Limb (tissue), 2 donors: ENCODE results near the gene FBXL17.
"Not testable (repeated sequence)": the region's sequence is repeated elsewhere in the genome, so short reads cannot be mapped to it uniquely, and the experiment has no call there.

ENCODE experiments used
- DNase-seq, 2 donors: peaks; one replicate each; pipeline ENCODE4 v3.0.0-alpha.2; 2016; ENCODE audit errors: extremely low spot score in 2 of 2

Gene FBXL17

DNA sequence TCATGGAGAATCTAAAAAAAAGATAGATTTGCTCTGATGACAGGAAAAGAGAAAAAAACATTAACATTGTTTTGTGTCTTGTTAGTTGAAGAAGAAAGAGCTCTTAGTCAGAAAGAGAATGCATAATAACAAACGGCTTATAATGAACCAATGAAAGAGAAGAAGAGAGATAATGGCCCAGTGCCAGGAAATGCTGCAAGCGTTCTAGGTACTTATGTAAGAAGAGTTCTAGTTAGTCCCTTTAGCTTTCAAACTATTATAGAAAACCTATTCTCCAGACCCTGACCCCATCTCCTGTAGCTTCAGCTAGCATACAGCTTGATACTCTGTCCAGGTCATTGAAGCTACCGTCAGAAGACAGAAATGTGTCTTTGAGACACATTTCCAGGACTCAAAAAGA, 70.2 kb downstream of the FBXL17 start:
- DNase-seq: no peak

DNA sequence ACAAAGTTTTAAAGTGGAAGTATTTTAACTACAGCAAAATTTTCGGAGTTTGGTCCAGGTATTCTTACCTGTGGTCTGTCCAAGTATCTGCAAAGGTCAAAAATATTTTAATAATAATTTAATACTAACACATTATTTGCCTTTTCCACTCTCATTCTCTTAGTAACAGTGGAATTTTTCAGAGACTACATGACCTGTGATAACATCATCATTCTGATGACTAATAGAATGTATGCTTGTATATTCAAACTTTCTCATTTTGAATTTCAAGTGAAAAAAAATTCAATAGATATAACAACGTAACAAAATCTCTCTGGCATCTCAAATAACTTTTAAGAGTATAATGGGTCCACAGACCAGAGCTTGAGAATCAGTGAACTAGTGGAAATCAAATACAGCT, 78.3 kb downstream of the FBXL17 start:
- no peak for DNase-seq

DNA sequence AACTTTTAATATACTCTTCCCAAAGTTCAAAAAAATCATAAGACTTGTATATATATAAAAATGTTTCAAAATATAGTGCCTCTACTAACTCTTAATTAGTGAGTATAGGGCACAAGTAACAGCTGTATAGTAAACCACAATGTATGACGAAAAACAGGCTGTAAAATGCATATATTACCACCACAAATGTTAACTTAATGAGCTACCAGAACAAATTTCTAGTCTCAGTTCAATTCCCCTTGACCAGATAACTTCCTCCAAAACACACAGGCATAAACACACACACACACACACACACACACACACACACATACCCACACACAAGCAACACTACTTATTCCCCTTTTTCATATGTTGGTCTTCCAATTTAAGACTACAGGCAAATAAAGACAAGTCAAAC, 78.8 kb downstream of the FBXL17 start:
- DNase-seq: no peak

DNA sequence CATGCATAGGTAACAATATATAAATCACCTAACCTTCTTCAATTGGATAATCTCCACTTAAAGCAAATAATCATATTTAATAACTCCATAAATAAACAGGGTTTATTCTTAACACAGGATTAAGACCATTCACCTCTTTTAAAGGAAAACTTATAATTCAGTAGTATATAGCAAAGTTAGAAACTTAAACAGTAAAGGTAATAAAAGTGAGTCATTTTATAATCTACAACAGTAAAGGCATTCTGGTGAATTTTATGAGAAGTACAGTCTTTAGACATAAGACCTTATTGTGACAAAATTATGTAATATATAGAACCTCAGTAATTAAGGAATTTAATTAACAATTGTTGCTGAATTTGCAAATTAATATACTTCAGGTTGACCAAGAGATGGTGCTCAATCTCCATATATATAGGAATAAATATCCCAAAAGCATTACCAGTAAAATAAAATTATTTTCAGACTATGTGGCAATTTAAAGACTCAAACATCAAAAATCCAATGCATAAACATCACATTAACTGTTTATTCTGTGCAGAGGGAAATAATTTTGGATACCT, 84.8 kb downstream of the FBXL17 start:
- DNase-seq: no peak

DNA sequence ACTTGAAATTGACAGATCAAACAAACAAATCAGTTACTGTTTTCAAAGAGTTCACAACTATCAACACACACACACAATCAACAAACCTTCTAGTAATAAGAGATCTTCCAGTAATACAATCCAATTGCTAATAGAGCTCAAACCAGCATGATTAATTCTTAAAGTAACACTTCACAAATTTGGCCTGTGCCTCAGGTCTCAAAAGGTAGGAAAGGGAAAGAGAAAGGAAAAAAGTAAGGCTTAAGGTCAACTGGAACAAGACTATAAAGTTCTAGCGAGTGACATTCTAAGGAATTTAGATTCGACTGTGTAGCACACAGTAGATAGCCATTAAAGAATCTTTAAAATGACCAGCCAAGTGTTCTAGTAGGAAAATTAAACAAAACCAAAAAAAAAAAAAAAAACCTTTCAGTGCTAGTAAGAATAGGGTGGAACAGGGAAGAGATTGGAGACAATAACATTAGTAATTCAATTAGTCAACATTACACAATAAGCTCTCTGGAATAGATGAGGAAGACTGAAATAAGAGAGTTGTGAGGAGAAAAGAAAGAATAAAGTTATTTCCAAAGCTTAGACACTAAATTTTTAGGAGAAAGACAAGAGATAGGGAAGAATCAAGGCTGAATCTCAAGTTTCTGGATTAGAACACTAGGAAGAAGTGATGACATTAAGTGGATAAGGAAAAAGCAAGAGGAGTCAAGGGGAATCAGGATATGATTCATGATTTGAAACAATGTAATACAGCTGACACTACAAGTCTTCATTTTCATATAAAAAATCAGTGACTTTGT, 86.1 kb downstream of the FBXL17 start:
- no peak for DNase-seq

DNA sequence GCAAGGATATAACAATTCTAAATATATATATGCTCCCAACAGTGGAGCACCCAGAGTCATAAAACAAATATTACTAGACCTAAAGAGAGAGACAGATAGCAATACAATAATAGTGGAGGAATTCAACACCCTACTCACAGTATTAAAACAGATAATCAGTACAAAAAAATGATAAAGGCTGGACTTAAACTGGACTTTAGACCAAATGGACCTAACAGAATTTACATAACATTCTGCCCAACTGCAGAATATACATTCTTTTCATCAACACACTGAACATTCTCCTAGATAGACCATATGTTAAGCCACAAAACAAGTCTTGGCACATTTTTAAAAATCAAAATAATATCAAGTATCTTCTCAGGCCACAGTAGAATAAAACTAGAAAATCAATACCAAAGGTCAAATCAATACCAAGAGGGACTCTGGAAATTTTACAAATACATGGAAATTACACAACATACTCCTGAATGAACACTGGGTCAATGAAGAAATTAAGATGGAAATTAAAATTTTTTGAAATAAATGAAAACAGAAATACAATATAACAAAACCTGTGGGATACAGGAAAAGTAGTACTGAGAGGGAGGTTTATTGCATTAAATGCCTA, 100.8 kb downstream of the FBXL17 start:
- DNase-seq: no peak

DNA sequence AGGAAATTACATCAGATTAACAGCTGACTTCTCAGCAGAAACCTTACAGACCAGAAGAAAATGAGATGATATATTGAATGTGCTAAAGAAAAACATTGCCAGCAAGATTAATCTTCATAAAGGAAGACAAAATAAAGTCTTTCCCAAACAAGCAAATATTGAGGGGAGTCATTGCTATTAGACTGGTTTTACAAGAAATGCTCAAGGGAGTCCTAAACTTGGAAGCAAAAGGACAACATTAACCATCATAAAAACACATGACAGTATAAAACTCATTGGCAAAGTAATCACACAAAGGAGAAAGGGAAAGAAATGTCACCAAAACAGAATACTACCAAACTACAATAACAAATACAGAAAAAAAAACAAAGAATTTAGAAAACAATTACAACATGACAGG, 101.7 kb downstream of the FBXL17 start:
- DNase-seq: no peak

DNA sequence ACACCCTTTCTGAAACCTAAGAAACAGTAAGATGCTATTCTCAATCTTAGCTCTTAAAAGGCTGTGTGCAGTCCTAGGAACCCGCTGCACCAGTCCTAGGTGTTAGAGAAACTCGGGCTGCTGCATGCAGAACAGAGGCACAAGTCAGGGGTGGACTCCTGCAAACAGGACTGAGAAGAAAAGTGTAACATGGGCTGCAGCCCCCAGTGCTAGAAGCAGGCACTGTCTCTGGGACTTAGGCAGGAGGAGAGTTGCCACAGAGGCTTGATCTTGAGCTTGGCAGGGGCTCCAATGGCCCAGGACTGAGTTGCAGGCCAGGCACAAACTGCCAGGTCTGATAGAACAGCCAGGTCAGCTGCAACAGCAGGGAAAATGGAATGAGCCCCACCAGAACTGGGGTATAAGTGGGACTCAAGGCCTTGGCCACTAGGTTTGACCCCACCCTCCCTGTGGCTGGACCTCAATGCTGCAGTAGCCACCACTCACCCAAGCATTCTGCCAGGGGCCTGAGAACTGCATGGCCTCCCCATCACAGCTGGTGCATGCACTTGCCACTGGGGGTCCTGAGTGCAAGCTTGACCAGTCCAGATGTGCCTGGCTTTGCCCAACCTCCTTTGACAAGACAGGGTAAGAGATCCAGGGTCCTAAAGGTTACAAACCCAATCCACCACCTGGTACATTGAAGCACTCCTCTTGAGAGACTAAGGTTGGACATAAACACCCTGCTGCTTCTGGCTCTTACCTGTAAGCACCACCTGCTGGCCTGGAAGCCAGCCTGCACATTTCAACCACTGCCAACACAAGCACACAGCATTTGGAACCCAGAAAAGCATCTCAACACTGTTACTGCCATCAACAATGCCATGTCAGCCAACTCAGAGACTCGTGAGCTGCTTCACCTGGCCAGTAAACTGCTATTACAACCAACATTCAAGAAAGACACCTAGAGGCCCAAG, 103.3 kb downstream of the FBXL17 start:
- no peak for DNase-seq

DNA sequence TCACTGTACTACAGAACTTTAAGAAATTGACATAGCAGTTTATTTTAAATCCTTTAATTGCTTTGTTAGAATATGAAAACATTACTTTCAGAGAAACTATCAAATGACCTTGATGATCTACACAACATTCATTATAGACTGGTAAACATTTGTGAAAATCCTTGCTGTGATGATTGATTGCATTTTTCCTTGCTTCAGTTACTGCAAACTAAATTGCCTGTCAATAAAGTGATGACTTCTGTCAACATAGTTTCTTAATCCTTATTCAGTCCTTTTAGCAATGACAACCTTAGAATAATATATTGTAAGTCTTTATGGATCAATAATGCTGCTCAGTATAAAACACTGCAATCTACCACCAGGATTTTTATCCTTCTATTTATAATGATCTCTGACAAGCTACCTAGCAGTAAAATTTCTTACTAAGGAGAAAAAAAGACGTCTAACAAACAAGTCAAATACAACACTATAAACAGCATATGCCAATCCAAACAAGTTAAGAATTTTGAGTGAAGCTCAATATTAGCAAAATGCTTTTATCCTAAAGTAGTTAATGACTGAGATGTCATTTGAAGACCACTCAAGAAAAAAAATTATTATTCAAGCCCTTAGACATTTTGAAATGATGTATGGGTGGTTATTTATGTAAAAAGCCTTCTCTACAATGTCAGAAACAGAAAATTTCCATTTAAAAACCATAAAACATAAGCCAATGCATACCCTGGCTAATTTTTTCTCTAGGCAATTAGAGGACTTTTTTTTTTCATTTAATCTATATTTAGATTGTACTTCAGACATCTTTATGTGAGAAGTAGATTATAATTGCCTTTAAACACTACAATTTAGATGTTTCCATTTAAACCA, 105.5 kb downstream of the FBXL17 start:
- DNase-seq: no peak

DNA sequence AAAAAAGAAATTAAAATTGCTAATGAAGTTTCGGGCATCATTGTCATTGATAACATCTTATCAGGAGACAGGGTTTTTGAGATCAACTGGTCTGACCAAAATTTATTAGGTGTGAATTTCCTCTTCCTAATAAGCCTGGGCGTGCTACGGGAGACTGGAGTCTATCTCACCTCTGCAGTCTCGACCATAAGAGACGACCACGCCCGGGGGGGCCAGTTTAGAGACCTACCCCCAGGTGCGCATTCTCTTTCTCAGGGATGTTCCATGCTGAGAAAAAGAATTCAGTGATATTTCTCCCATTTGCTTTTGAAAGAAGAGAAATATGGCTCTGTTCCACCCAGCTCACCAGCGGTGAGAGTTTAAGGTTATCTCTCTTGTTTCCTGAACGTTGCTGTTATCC, 107.8 kb downstream of the FBXL17 start:
- DNase-seq: not testable (repeated sequence)

DNA sequence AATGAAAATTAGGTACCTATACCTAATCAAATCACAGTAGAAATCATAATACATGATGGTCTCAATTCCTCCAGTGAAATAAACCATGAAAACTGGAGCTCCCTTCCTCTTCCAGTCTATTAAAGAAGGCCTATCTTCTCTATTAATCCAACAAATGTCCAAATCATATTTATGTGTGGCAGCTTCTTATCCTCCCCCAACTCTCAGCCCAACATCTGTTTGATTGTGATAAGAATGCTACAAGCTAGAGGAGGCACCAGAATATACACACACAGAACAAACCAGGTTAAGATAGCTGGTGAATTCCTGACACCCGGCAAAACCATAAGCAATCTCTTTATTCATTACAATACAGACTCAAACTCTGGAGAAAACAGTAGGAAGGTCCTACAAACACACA, 110.8 kb downstream of the FBXL17 start:
- DNase-seq: no peak

DNA sequence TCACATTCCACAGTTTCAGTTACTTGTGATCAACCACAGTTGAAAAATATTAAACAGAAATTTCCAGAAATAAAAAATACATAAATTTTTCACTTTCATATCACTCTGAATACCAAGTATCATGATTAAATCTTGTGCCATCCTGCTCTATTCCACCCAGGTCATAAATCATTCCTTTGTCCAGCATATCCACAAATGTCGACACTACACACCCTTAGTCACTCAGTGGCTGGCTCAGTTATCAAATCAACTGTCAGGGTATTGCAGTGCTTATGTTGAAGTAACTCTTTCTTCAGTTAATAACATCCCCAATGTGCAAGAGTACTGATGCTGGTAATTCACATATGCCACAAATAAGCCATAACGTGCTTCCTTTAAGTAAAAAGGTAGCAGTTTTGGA, 115.7 kb downstream of the FBXL17 start:
- DNase-seq: no peak

DNA sequence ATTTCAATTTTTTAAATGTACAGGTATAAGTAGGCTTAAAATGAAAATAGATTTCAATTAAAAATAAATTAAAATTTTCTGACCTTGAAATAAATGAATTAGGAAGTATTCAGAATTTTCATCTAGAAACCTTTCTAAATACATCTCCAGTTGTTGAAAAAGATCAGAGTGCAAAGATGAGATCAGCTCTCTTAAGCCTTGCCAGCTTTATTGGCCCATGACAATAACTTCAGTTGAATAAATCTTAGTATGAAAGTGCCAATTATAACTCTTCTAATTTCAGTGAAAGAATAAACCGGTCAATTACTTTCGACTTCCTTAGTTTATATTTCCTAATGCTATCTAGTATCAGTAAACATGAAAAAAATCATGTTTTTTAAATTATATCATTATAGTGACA, 117.4 kb downstream of the FBXL17 start:
- no peak for DNase-seq

DNA sequence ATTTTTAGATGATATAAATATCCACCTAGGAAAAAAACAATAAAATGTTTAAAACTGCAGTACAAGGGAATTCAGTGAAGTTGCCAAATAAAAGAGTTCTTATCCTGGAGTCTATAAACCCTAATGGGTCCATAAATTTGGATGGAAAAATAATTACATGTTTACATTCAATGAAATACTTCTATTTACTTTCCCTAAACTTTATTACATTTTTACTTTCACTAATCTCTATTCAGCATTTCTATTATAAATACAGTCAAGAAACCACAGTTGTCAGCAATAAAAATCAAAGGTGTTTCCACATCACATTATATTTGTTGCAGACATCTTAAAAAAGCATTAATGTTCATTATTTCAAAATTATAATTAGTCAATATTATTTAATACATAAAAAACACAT, 118.6 kb downstream of the FBXL17 start:
- no peak for DNase-seq

DNA sequence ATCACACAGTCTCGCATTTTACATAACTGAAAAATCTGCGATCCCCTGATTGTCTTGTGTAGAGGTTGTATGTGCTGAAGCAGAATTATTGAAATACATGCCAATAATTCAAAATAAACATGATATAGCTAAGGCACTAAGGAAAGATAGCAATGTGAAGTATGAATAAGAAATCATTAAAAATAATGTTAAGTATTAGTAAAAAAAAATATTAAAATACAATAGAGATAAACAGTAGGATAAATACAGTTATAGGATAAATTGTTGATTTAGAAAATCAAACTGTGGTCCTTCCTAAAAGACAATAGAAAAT, 121.1 kb downstream of the FBXL17 start:
- DNase-seq: no peak

DNA sequence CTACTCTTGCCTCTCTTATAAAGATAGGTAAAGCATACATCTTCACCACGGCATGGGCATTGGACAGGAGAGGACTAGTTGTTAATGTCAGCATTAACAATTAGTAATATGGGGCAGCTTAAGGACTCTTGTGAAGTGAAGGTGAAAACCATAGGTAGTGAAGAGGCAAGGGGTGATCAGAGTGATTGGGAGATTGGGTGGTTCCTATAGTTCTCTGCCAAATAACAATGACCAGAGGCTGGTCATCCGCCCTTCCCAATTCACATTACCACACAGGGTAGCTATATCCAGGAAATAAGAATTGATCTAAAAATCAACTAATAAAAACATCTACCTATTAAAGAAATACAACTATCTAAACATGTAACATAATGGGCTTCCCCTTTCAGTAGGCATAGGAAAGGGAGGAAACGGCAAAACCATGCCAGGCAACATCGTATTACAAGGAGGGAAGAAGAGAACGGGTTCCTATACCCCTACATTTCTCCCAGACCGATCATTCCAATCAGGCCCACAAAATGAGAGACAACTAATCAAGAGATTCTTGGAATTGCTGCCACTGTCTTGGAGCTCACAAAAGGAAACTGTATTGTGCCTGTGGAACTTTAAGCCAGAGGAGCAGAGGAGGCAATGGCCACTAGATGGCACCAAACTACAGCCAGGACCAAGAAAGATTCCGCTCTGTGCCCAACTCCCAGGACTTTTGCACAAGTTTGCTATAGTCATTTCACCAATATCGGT, 121.6 kb downstream of the FBXL17 start:
- peak; percentile 74 to 77 for DNase-seq

DNA sequence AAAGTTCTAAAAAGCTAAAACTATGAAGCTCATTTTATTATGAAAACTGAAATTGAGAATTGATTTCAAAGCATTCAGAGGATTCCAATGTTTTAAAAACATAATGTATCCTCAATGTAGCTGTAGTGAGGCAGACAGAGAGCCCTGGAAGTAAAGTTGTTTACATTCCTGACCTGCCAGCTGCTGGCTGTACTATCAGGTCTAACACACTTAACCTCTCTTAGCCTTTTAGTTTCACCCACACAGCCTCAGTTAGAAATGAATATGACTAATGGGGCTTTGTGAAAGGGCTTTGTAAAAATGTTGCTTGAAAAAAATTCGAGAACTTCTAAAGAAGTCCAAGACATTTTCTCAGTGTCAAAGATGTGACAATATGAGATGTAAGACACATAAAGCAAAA, 122.6 kb downstream of the FBXL17 start:
- no peak for DNase-seq

DNA sequence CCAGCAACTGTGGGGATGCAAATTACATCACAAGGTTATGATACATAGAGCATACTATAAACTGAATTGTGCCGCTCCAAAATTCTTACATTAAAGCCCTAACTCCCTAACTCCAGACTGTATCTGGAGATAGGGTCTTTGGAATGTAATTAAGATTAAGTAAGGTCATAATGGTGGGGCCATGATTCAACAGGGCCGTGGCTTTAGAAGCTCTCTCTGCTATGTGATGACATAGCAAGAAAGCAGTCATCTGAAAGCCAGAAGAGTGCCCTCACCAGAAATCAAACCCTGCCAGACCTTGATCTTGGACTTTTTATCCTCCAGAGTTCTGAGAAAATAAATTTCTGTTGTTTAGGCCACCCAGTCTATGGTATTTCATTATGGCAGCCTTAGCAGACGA, 123.9 kb downstream of the FBXL17 start:
- DNase-seq: no peak

DNA sequence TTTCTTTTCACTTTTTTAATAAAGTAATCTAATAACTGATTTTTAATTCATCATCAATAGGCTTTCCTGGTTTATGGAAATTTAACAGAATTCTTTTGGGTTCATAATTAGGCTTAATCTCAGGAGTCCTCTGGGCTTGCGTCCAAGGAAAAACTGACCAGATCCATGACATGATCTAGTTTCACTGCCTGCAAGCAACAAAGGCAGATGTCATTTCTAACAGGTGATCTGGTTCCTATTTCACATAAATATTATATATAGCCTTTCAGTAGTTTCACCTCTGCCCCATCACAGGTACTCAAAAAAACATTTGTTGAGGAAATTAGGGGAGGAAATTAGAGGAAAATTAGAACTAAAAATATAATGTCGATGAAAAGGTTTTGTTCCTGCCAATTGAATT, 126.4 kb downstream of the FBXL17 start:
- no peak for DNase-seq

DNA sequence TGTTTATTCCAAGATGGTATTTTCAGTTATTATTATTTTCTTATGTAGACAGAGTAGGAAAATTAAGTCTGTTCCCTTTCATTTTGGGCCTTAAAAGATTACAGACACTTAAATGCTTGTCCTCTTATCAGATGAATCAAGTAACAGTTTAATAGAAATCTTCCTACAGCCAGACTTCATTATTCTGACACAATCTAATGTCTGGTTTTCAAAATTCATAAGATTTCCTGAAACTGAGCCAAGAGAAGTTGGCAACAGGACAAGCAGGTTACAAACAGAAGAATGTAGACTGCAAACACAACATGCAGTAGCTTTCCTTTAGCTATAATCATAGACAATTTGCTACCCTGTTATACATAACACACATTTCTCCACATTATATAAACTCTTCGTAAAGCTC, 130.5 kb downstream of the FBXL17 start:
- no peak for DNase-seq
